GM21526 (cell line): ENCODE measurements around the gene GTPBP1.

Experiments used
- ATAC-seq: cut with Tn5 transposase; IDR thresholded peaks from one replicate; pipeline ENCODE4 v1.9.1; 2021; ENCODE audit warnings: moderate library complexity; ENCODE audit not compliant: unreplicated experiment, low FRiP score

The GTPBP1 gene

GRCh38 chr22:38738475-38739070, 32.8 kb downstream of the GTPBP1 start:
- ATAC-seq = no peak

- no peak for ATAC-seq
Observed at GRCh38 chr22:38739300-38740055, 33.7 kb downstream of the GTPBP1 start.

- no peak for ATAC-seq
Observed at GRCh38 chr22:38740116-38740723, 34.5 kb downstream of the GTPBP1 start.

GRCh38 chr22:38740754-38741153, 35.0 kb downstream of the GTPBP1 start:
- ATAC-seq = no peak

- no peak for ATAC-seq
Observed at GRCh38 chr22:38741166-38741565, 35.4 kb downstream of the GTPBP1 start.

- no peak for ATAC-seq
Observed at GRCh38 chr22:38741576-38741975, 35.8 kb downstream of the GTPBP1 start.

- ATAC-seq = no peak
Observed at GRCh38 chr22:38742176-38742942, 36.6 kb downstream of the GTPBP1 start.

GRCh38 chr22:38744981-38745380, 39.2 kb downstream of the GTPBP1 start:
- ATAC-seq = no peak

GRCh38 chr22:38745676-38746460, 40.1 kb downstream of the GTPBP1 start:
- no peak for ATAC-seq

GRCh38 chr22:38748487-38749136, 42.9 kb downstream of the GTPBP1 start:
- ATAC-seq = no peak

GRCh38 chr22:38750104-38750503, 44.4 kb downstream of the GTPBP1 start:
- no peak for ATAC-seq

- no peak for ATAC-seq
Observed at GRCh38 chr22:38750638-38751037, 44.9 kb downstream of the GTPBP1 start.

- ATAC-seq = no peak
Observed at GRCh38 chr22:38751066-38751421, 45.3 kb downstream of the GTPBP1 start.

- no peak for ATAC-seq
Observed at GRCh38 chr22:38751422-38752346, 45.9 kb downstream of the GTPBP1 start.

- no peak for ATAC-seq
Observed at GRCh38 chr22:38753948-38754750, 48.4 kb downstream of the GTPBP1 start.

- no peak for ATAC-seq
Observed at GRCh38 chr22:38754751-38755154, 49.0 kb downstream of the GTPBP1 start.

GRCh38 chr22:38755155-38755910, 49.6 kb downstream of the GTPBP1 start:
- peak; percentile 32 for ATAC-seq
